ENCODE measurements around the gene HMG20B.

HMG20B gene

GRCh38 chr19:3537438-3538240, 35.1 kb upstream of the HMG20B start:
- no peak for DNase-seq

- no peak for DNase-seq
Observed at GRCh38 chr19:3538258-3538929, 34.4 kb upstream of the HMG20B start.

- no peak for DNase-seq
Observed at GRCh38 chr19:3538965-3539755, 33.6 kb upstream of the HMG20B start, which contains the start of gene TEKTIP1. Gene TEKTIP1, plus strand, starts transcription at chr19:3539174. Its CDS starts 4 bp downstream, at chr19:3539178.

- DNase-seq = no peak
Observed at GRCh38 chr19:3539756-3540118, 33.0 kb upstream of the HMG20B start.

- no peak for DNase-seq
Observed at GRCh38 chr19:3543150-3544057, 29.3 kb upstream of the HMG20B start.

GRCh38 chr19:3544058-3544376, 28.7 kb upstream of the HMG20B start:
- DNase-seq = no peak

GRCh38 chr19:3544742-3545668, 27.7 kb upstream of the HMG20B start:
- DNase-seq = peak; percentile 17

GRCh38 chr19:3545669-3546034, 27.1 kb upstream of the HMG20B start:
- DNase-seq = no peak

GRCh38 chr19:3546119-3546518, 26.6 kb upstream of the HMG20B start:
- DNase-seq = no peak

- no peak for DNase-seq
Observed at GRCh38 chr19:3547301-3547731, 25.4 kb upstream of the HMG20B start.

- DNase-seq = no peak
Observed at GRCh38 chr19:3547767-3548282, 24.9 kb upstream of the HMG20B start.

- DNase-seq = no peak
Observed at GRCh38 chr19:3548606-3549005, 24.1 kb upstream of the HMG20B start.

GRCh38 chr19:3549816-3550215, 22.9 kb upstream of the HMG20B start:
- DNase-seq = no peak

GRCh38 chr19:3550947-3551791, 21.6 kb upstream of the HMG20B start:
- no peak for DNase-seq

- DNase-seq = no peak
Observed at GRCh38 chr19:3551792-3552095, 21.0 kb upstream of the HMG20B start.

GRCh38 chr19:3554254-3555083, 18.3 kb upstream of the HMG20B start:
- no peak for DNase-seq

GRCh38 chr19:3555653-3556422, 16.9 kb upstream of the HMG20B start:
- DNase-seq = no peak

GRCh38 chr19:3556423-3556977, 16.2 kb upstream of the HMG20B start:
- no peak for DNase-seq

All from NCI-H510A treated with DMSO at 0.1 percent for 48 hours (cell line).